Ascending aorta (tissue), 2 donors: ENCODE measurements around the gene CD300C. TPM values are rescaled to one million over a fixed set of nuclear protein-coding genes. Genes with fewer than 3 reads are reported as not detected.

Source experiments
- DNase-seq, 2 donors: peaks; one replicate each; pipeline ENCODE4 v3.0.0-alpha.2; 2019; ENCODE audit warnings: low spot score in 2 of 2
- H3K27ac ChIP-seq, 2 donors: fragments of 200-600 bp; sonication (generic); one replicate each; pipeline ENCODE4 v1.5.1; 2016 to 2017; ENCODE audit warnings: mild to moderate bottlenecking in 1 of 2
- H3K27me3 ChIP-seq: fragments of 200-600 bp; sonication (generic); one replicate; pipeline ENCODE4 v1.5.1; 2017
- H3K36me3 ChIP-seq, 2 donors: fragments of 200-600 bp; sonication (generic); one replicate each; pipeline ENCODE4 v1.5.1; 2016
- H3K4me1 ChIP-seq, 2 donors: fragments of 200-600 bp; sonication (generic); one replicate each; pipeline ENCODE4 v1.5.1; 2016 to 2017; ENCODE audit warnings: mild to moderate bottlenecking in 1 of 2
- H3K4me3 ChIP-seq, 2 donors: fragments of 200-600 bp; sonication (generic); one replicate each; pipeline ENCODE4 v1.5.1; 2016 to 2017; ENCODE audit warnings: mild to moderate bottlenecking in 1 of 2
- H3K9me3 ChIP-seq, 2 donors: fragments of 200-600 bp; sonication (generic); one replicate each; pipeline ENCODE4 v1.5.1; 2016
- CTCF ChIP-seq, 3 experiments: fragments of 200-600 bp in 2 of 3; fragments of 450-650 bp in 1 of 3; sonication (generic) in 2 of 3; IDR thresholded peaks; one replicate each; pipeline ENCODE4 v1.5.1; 2016 to 2019; ENCODE audit warnings: antibody characterized with exemption in 3 of 3, mild to moderate bottlenecking in 1 of 3, moderate library complexity in 1 of 3
- intact Hi-C: fragments of 100-400 bp; cut with DNase I; formaldehyde crosslinking; loops from one replicate; pipeline ENCODE4 v1.15.1; 2023
- total RNA-seq: library from RNA; depleted of rRNA; stranded (reverse); fragments of >200 nt; gene quantifications from one replicate; pipeline ENCODE4 v1.1.0, GENCODE V29; 2016

Gene CD300C
- total RNA-seq, 1 donor from 2014 or later = not detected

GRCh38 chr17:74542727-74543383 is 3.1 kb downstream of the CD300C start:
- Histone ChIP-seq H3K36me3 (no peaks in the 10 kb centered on the region), H3K9me3 (no peaks in the 10 kb centered on the region), H3K4me3 (no peak overlapping the region), H3K27me3 (no peaks in the 10 kb centered on the region), H3K27ac (no peak overlapping the region), H3K4me1 (no peaks in the 10 kb centered on the region)
- TF ChIP-seq CTCF (IDR thresholded peaks at IDR 0.05) = no peak
- intact Hi-C loops = no loop called here
- no peak for DNase-seq

GRCh38 chr17:74542166-74542565 is 3.7 kb downstream of the CD300C start:
- H3K9me3 ChIP-seq = no peaks in the 10 kb centered on the region
- H3K4me3 ChIP-seq = no peak overlapping the region
- H3K27me3 ChIP-seq = no peaks in the 10 kb centered on the region
- intact Hi-C loops = no loop called here
- peak in 1 of 2 donors; percentile 12 for DNase-seq
- no peak overlapping the region for H3K27ac ChIP-seq
- H3K36me3 ChIP-seq = no peaks in the 10 kb centered on the region
- H3K4me1 ChIP-seq = no peaks in the 10 kb centered on the region
- no peak for TF ChIP-seq CTCF (IDR thresholded peaks at IDR 0.05)

- no peaks in the 10 kb centered on the region for H3K4me1 ChIP-seq
- no peak for TF ChIP-seq CTCF (IDR thresholded peaks at IDR 0.05)
- no peaks in the 10 kb centered on the region for H3K9me3 ChIP-seq
- H3K27me3 ChIP-seq = no peaks in the 10 kb centered on the region
- H3K4me3 ChIP-seq = no peak overlapping the region
- H3K36me3 ChIP-seq = no peaks in the 10 kb centered on the region
- intact Hi-C loops = no loop called here
- no peak overlapping the region for H3K27ac ChIP-seq
- DNase-seq = peak in 1 of 2 donors; percentile 55
Measured at GRCh38 chr17:74541176-74542111, 4.5 kb downstream of the CD300C start.

GRCh38 chr17:74539281-74539820 is 6.6 kb downstream of the CD300C start:
- H3K4me1 ChIP-seq = no peaks in the 10 kb centered on the region
- H3K4me3 ChIP-seq = no peak overlapping the region
- no peaks in the 10 kb centered on the region for H3K27me3 ChIP-seq
- DNase-seq = no peak
- H3K27ac ChIP-seq = no peak overlapping the region
- H3K36me3 ChIP-seq = no peaks in the 10 kb centered on the region
- TF ChIP-seq CTCF (IDR thresholded peaks at IDR 0.05) = no peak
- peaks cover 0 to 4% of the 10 kb centered on the region in 2 donors for H3K9me3 ChIP-seq
- intact Hi-C loops = no loop called here

GRCh38 chr17:74536890-74537289 is 9.0 kb downstream of the CD300C start:
- no peaks in the 10 kb centered on the region for H3K36me3 ChIP-seq
- no peak for TF ChIP-seq CTCF (IDR thresholded peaks at IDR 0.05)
- intact Hi-C loops = no loop called here
- H3K27ac ChIP-seq = no peak overlapping the region
- no peaks in the 10 kb centered on the region for H3K4me1 ChIP-seq
- DNase-seq = no peak
- H3K27me3 ChIP-seq = no peaks in the 10 kb centered on the region
- peaks cover 0 to 4% of the 10 kb centered on the region in 2 donors for H3K9me3 ChIP-seq
- no peak overlapping the region for H3K4me3 ChIP-seq
